ENCODE results near the gene TRIO. TPM values are rescaled to one million over a fixed set of nuclear protein-coding genes. Genes with fewer than 3 reads are reported as not detected.

TRIO gene
- total RNA-seq, 6 donors from 2014 or later: 138 to 408 (median 156) TPM

DNA sequence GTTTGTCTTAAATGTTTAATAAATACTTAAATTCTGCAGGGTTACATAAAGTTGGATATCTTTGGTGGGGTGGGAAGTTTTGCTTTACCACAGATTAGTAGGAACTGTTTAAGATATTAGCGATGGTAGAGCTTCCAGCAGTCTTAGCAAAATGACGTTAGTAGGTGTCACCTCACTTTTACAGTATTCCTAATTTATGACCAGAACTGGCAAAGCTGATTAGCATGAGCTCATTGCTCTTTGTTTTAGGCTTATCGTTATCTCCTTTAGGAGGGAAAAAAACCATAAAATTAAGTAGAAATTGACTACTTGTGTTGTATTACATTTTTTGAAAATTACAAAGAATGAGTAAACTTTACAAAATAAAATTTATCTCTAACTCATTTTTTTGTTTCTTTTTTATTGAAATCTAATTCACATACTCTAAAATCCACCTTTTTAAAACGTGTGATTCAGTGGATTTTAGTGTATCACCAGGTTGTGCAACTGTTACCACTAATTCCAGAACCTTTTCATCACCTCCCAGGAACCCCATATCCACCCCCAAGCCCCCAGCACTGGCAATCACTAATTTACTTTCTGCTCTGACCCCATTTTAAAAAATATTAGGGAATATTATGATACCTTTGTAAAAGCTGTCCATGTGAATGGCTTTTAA is 129.5 kb downstream of the TRIO start:
- Histone ChIP-seq H3K4me3 (no peak overlapping the region), H3K4me1 (peaks cover 21 to 28% (median 27%) of the 10 kb centered on the region in 4 donors), H3K36me3 (peaks cover 0 to 10% (median 0%) of the 10 kb centered on the region in 4 donors), H3K27ac (no peak overlapping the region), H3K27me3 (no peaks in the 10 kb centered on the region), H3K9me3 (no peaks in the 10 kb centered on the region)
- no peak for ATAC-seq (ENCODE audit: low FRiP score in 2 of 2)
- 84 to 86% methylated on average over 4 of the region's 4 CpGs for WGBS, 2 donors
- no peak for TF ChIP-seq POLR2AphosphoS5 (IDR thresholded peaks at IDR 0.05)
- TF ChIP-seq, protein P1, sequence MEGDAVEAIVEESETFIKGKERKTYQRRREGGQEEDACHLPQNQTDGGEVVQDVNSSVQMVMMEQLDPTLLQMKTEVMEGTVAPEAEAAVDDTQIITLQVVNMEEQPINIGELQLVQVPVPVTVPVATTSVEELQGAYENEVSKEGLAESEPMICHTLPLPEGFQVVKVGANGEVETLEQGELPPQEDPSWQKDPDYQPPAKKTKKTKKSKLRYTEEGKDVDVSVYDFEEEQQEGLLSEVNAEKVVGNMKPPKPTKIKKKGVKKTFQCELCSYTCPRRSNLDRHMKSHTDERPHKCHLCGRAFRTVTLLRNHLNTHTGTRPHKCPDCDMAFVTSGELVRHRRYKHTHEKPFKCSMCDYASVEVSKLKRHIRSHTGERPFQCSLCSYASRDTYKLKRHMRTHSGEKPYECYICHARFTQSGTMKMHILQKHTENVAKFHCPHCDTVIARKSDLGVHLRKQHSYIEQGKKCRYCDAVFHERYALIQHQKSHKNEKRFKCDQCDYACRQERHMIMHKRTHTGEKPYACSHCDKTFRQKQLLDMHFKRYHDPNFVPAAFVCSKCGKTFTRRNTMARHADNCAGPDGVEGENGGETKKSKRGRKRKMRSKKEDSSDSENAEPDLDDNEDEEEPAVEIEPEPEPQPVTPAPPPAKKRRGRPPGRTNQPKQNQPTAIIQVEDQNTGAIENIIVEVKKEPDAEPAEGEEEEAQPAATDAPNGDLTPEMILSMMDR (IDR thresholded peaks at IDR 0.05): no peak
- TF ChIP-seq POLR2A (IDR thresholded peaks at IDR 0.05): no peak
- TF ChIP-seq EP300 (IDR thresholded peaks at IDR 0.05): no peak
- DNase-seq: no peak

DNA sequence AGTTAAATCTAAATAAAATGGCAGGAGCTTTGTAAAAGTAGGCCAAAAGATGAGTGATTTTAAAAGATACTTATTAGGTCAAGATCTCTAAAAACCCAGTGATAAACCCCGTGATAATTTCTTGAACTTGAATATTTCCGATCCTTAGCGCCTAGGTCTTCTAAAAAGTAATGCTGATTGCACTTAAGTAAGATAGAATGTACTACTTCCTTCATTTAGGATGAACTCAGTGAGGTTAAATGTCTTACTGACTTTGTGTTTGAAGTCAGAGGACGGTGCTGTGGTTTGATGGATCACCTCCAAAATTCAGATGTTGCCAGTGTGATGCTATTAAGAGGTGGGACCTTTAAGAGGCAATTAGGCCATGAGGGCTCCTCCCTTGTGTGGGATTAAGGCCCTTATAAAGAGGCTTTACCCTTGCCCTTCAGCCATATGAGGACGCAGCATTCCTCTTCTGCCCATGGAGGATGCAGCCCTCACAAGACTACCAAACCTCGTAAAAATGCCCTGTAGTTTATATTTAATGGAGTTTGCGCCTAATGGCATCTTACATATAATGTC is 130.1 kb downstream of the TRIO start:
- WGBS, 2 donors: 86 to 91% methylated on average over 7 of the region's 7 CpGs
- DNase-seq (no peak), ATAC-seq (ENCODE audit: low FRiP score in 2 of 2) (no peak)
- Histone ChIP-seq H3K9me3 (no peaks in the 10 kb centered on the region), H3K4me3 (no peak overlapping the region), H3K4me1 (peaks cover 19 to 22% (median 21%) of the 10 kb centered on the region in 4 donors), H3K27me3 (no peaks in the 10 kb centered on the region), H3K36me3 (peaks cover 0 to 10% (median 0%) of the 10 kb centered on the region in 4 donors), H3K27ac (no peak overlapping the region)
- TF ChIP-seq POLR2A (IDR thresholded peaks at IDR 0.05): no peak
- TF ChIP-seq EP300 (IDR thresholded peaks at IDR 0.05): no peak
- TF ChIP-seq POLR2AphosphoS5 (IDR thresholded peaks at IDR 0.05): no peak
- TF ChIP-seq, protein P1 (IDR thresholded peaks at IDR 0.05): no peak

DNA sequence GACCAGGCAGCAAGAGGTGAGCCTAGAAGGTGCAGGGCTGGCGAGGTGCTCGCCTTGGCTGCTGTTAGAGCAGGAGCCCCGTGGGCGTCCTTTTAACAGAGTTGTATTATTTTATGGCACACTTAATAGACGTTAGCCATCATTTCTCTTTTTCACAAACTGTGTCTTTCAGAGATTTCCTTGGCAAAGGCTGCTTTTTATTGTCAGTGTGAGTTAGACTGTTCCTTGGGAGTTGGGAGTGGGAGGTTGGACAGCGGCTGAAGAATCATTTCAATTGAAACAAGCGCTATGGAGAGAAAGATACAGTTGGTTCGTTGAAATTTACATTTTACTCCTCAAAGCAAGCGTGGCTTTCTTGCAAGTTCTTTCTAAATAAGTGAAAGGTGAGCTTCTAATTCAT is 133.2 kb downstream of the TRIO start:
- WGBS, 2 donors: 90 to 92% methylated on average over 9 of the region's 9 CpGs
- Histone ChIP-seq H3K4me1 (no peaks in the 10 kb centered on the region), H3K27ac (no peak overlapping the region), H3K36me3 (peaks cover 0 to 14% (median 2%) of the 10 kb centered on the region in 4 donors), H3K27me3 (no peaks in the 10 kb centered on the region), H3K4me3 (no peak overlapping the region), H3K9me3 (no peaks in the 10 kb centered on the region)
- DNase-seq (no peak), ATAC-seq (ENCODE audit: low FRiP score in 2 of 2) (no peak)
- TF ChIP-seq POLR2A (IDR thresholded peaks at IDR 0.05) (no peak), POLR2AphosphoS5 (IDR thresholded peaks at IDR 0.05) (no peak), EP300 (IDR thresholded peaks at IDR 0.05) (no peak)
- TF ChIP-seq, protein P1 (IDR thresholded peaks at IDR 0.05): no peak

DNA sequence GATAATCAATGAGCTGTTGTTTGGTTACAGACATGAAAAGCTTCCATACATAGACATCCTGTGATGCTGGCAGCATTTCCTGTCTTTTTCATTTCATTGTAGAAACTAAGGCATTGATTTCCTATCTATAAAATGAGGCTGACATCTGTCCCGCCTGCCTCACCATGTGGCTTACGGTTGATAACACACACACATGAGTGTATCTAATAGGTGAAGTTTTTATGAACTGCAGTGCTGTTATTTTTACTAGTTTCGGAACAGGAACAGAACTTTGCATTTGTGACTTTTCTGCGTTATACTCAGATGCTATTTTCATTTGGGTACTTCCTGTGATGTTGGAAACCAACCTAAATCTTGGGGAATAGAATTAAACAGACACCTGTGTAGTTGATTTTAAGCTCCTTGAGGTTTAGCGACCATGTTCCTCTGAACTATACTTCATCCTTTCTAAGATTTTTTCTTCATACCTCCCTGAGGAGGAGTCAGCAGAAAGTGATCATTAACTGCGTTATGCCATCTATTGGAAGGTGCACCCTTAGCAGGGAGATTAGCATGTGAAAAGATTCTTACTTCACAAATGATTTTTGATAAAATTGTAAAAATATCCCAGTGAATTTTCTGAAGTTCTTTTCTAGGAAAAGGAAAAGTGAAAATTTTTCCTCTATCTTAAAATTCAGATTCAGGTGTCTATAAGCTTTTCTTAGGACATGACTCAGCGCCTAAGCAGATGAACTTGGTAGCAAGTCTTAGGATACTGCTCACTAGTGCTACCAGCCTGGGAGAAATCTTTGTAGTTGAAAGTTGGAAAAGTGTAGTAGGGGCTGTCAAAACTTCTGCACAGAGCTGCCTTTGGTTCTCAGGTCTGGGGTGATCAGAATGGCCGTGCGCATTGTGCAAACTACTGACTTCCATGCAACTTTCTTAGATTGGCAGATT is 134.5 kb downstream of the TRIO start:
- no peak for TF ChIP-seq POLR2A (IDR thresholded peaks at IDR 0.05)
- no peak for TF ChIP-seq EP300 (IDR thresholded peaks at IDR 0.05)
- TF ChIP-seq, protein P1 (IDR thresholded peaks at IDR 0.05): no peak
- TF ChIP-seq POLR2AphosphoS5 (IDR thresholded peaks at IDR 0.05): no peak
- no peaks in the 10 kb centered on the region for H3K4me1 ChIP-seq
- peaks cover 0 to 9% (median 2%) of the 10 kb centered on the region in 4 donors for H3K36me3 ChIP-seq
- H3K4me3 ChIP-seq: no peak overlapping the region
- H3K9me3 ChIP-seq: no peaks in the 10 kb centered on the region
- ATAC-seq (ENCODE audit: low FRiP score in 2 of 2): no peak
- WGBS, 2 donors: 87 to 92% methylated on average over 9 of the region's 9 CpGs
- no peak overlapping the region for H3K27ac ChIP-seq
- H3K27me3 ChIP-seq: no peaks in the 10 kb centered on the region
- DNase-seq: no peak

All from upper lobe of left lung (tissue), 6 donors.